Measurements from ENCODE around the gene GPM6B. TPM values are rescaled to one million over a fixed set of nuclear protein-coding genes. Genes with fewer than 3 reads are reported as not detected.

Gene GPM6B, protein sequence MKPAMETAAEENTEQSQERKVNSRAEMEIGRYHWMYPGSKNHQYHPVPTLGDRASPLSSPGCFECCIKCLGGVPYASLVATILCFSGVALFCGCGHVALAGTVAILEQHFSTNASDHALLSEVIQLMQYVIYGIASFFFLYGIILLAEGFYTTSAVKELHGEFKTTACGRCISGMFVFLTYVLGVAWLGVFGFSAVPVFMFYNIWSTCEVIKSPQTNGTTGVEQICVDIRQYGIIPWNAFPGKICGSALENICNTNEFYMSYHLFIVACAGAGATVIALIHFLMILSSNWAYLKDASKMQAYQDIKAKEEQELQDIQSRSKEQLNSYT
- not detected in 2 replicates for total RNA-seq

DNA sequence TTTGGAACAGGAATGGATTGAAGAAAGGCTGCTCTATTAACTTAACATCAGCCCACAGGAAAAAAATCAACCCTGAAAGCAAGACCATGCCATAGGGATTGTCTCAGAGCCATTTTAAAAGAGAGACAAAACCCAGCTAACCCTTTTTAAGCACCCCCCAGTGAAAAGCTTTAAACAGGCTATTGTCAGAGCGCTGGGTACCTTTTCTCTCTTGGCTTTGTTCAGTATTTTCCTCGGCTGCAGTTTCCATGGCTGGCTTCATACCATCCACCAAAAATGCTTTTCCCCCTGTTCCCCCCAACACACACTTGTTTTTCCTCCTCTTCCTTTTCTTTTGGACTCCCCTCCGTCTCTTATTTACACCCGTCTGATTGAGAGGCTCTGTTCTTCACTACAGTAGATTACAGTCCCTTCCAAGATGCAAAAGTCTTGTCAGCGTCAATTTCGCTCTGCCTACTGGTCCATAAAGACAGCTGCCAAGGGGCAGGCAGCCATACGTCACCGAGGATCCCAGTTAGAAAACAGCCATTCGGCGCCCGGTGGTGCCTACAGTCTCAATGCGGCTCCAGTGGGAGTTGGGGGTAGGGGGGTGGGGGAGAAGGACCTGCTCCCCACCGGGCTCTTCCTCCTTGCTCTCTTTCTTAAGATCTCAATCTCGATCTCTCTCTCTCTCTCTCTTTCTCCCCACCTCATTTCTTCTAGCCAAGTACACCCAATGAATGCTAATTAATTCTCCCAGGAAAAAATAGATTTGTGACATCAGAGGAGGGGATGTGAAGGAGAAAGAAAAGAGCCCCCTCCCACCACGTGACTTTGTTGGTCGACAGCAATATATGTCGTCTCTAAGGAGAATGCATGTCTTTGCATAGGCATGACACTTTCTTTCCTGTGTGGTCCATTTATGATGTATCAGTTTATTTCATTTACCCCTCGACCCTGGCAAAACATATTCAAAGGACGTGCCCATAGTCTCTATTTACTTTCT is at the start of gene GPM6B:
Gene GPM6B (minus strand): TSS at position 451 of the 985 bp plus-strand sequence. CDS start 189 bp downstream, at position 262.
- no peaks in the 10 kb centered on the region for H3K4me1 Mint-ChIP-seq (ENCODE audit: low read depth)
- H3K9me3 Mint-ChIP-seq: no peaks in the 10 kb centered on the region
- H3K4me3 Mint-ChIP-seq: no peak within 1 kb of the TSS
- DNase-seq (ENCODE audit: low spot score): no peak
- peaks cover 10% of the 10 kb centered on the region for H3K27me3 Mint-ChIP-seq (ENCODE audit: insufficient read depth)
- no peaks in the 10 kb centered on the region for H3K36me3 Mint-ChIP-seq (ENCODE audit: low read depth)
- intact Hi-C loops (cut with micrococcal nuclease): no loop called here
- H3K27ac Mint-ChIP-seq: no peak within 1 kb of the TSS

DNA sequence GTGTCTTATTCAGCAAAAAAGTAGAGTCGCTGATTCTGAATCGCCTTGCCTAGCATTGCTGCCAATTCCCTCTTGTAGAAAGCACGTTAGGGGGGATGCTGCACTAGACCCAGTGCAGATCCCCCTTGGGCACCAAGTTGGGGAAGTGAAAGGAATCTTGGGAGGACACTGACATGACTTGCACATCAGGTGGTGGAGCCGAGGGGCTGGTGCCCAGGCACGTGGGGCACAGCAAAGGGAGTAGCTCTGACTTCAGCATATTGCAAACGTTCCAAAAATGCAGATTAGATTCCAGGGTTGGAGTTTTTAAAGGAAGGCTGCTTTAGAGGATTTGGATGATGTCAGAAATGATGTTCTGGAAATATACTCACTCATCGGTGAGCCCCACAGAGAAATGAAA is 47.4 kb upstream of the GPM6B start:
- Mint-ChIP-seq H3K27me3 (ENCODE audit: insufficient read depth) (peaks cover 4% of the 10 kb centered on the region), H3K4me1 (ENCODE audit: low read depth) (no peaks in the 10 kb centered on the region), H3K4me3 (no peak overlapping the region), H3K36me3 (ENCODE audit: low read depth) (no peaks in the 10 kb centered on the region), H3K9me3 (no peaks in the 10 kb centered on the region), H3K27ac (no peak overlapping the region)
- no peak for DNase-seq (ENCODE audit: low spot score)
- intact Hi-C loops (cut with micrococcal nuclease): no loop called here

DNA sequence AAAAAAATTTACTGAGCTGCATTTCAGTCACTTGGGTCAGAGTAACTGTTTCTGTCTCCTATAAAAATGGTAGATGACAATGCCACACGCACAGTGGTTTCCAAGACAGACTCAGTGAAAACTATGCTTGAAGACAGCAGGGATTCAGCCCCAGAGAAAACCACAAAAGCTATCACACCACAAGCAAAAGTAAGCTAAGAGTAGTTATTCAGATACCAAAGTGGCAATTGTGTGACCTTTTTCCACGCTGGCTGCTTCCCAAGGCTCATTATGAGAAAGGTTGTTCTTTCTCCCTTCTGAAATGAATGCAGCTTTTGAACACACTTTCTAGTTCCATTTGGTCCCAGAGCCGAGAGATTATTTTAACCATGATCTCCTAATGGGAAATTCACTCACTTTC is 46.4 kb upstream of the GPM6B start:
- H3K36me3 Mint-ChIP-seq (ENCODE audit: low read depth): no peaks in the 10 kb centered on the region
- peaks cover 6% of the 10 kb centered on the region for H3K27me3 Mint-ChIP-seq (ENCODE audit: insufficient read depth)
- no peaks in the 10 kb centered on the region for H3K9me3 Mint-ChIP-seq
- no peaks in the 10 kb centered on the region for H3K4me1 Mint-ChIP-seq (ENCODE audit: low read depth)
- H3K27ac Mint-ChIP-seq: no peak overlapping the region
- no peak overlapping the region for H3K4me3 Mint-ChIP-seq
- intact Hi-C loops (cut with micrococcal nuclease): no loop called here
- no peak for DNase-seq (ENCODE audit: low spot score)

DNA sequence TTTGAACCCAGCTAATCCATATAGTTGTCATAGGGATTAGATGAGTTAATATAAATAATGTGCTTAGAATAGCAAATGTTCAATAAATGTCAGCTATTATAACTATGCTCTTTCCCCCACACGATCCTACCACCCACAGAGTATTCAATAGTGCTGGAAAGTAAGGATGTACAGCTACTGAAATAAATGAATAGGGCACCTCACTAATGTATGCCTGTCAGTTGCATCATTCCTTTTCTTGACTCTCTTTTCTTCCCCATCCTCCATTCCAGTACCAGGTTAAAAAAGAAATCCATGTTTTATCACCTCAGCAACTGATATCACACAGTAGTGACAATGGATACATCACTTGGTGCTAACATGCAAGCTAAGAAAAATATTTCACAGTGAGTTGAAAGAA is 42.8 kb upstream of the GPM6B start:
- intact Hi-C loops (cut with micrococcal nuclease): no loop called here
- H3K36me3 Mint-ChIP-seq (ENCODE audit: low read depth): no peaks in the 10 kb centered on the region
- no peak for DNase-seq (ENCODE audit: low spot score)
- H3K27me3 Mint-ChIP-seq (ENCODE audit: insufficient read depth): peaks cover 11% of the 10 kb centered on the region
- no peaks in the 10 kb centered on the region for H3K4me1 Mint-ChIP-seq (ENCODE audit: low read depth)
- no peak overlapping the region for H3K4me3 Mint-ChIP-seq
- H3K9me3 Mint-ChIP-seq: no peaks in the 10 kb centered on the region
- no peak overlapping the region for H3K27ac Mint-ChIP-seq

DNA sequence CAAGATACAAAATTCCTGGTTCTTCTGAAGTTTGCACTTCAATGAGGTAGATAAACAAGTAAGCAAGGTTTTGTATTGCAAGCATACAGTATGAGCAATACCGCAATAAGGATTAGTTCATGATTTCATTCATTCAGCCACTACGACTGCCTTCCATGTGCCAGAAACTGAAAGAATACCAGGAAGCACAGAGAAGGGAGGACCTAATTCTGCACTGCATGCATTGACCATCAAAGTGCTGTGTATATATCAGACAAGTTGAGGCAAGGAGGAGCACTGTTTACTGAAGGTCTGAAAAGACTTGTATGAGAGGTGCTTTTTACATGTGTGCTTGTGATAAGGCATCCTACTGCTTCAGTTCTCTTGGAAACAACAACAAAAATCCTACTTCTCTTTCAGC is 40.9 kb upstream of the GPM6B start:
- no peak for DNase-seq (ENCODE audit: low spot score)
- intact Hi-C loops (cut with micrococcal nuclease): no loop called here
- H3K27me3 Mint-ChIP-seq (ENCODE audit: insufficient read depth): peaks cover 9% of the 10 kb centered on the region
- H3K4me3 Mint-ChIP-seq: no peak overlapping the region
- no peak overlapping the region for H3K27ac Mint-ChIP-seq
- no peaks in the 10 kb centered on the region for H3K4me1 Mint-ChIP-seq (ENCODE audit: low read depth)
- H3K9me3 Mint-ChIP-seq: no peaks in the 10 kb centered on the region
- H3K36me3 Mint-ChIP-seq (ENCODE audit: low read depth): no peaks in the 10 kb centered on the region

DNA sequence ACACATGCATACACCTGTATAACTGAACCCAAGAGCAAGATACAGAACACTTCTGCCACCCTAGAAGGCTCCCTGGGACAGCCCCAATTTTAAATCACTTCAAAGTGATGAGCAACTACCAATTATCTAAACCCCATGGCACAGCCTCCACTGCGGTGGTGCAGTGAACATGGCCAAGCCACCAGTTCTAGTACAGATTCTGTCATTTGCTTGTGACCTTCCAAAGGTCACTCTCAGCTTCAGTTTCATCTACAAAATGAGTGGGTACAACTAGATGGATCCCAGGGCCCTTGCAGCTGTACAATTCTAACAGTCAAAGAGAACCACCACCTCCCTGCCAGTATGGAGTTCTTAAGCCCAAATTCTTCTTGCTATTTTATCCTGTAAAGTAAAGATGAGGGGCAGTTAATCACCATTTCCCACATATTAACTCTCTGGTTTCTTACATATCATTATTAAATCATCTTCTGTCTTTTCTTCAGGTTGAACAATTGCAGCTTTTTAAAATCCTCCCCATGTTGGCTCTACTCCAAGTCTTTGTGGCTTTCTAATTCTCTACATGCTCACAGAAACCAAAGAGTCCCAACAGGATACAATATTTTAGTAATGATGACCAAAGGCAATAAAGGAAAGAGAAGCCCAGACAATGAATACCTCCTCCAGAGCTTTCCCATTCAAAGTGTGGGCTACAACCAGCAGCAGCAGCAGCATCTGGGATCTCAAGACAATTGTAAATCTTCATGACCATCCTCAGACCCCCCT is 39.0 kb upstream of the GPM6B start:
- intact Hi-C loops (cut with micrococcal nuclease): no loop called here
- DNase-seq (ENCODE audit: low spot score): no peak
- Mint-ChIP-seq H3K36me3 (ENCODE audit: low read depth) (no peaks in the 10 kb centered on the region), H3K27me3 (ENCODE audit: insufficient read depth) (peaks cover 9% of the 10 kb centered on the region), H3K4me3 (no peak overlapping the region), H3K9me3 (no peaks in the 10 kb centered on the region), H3K27ac (no peak overlapping the region), H3K4me1 (ENCODE audit: low read depth) (no peaks in the 10 kb centered on the region)

DNA sequence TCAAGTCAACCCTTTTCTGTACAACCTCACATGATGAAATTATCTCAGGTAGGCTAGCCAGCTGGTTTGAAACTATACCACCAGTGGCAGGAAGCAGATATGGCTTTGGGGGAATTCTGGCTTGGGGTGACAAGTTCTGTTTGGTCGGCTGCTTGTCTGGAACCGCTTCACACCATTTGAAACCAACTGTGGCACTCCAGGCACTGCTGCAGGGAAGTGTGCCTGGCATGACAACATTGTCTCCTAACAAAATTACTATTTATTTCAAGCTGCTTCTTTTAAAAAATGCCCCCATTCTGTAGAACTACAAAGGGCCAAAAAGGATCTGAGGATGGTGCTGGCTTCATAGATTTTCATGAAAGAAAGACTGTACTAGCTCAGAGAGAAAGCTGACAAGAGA is 37.1 kb upstream of the GPM6B start:
- Mint-ChIP-seq H3K4me1 (ENCODE audit: low read depth) (no peaks in the 10 kb centered on the region), H3K9me3 (no peaks in the 10 kb centered on the region), H3K27ac (no peak overlapping the region), H3K27me3 (ENCODE audit: insufficient read depth) (peaks cover 7% of the 10 kb centered on the region), H3K4me3 (no peak overlapping the region), H3K36me3 (ENCODE audit: low read depth) (no peaks in the 10 kb centered on the region)
- intact Hi-C loops (cut with micrococcal nuclease): no loop called here
- DNase-seq (ENCODE audit: low spot score): no peak

DNA sequence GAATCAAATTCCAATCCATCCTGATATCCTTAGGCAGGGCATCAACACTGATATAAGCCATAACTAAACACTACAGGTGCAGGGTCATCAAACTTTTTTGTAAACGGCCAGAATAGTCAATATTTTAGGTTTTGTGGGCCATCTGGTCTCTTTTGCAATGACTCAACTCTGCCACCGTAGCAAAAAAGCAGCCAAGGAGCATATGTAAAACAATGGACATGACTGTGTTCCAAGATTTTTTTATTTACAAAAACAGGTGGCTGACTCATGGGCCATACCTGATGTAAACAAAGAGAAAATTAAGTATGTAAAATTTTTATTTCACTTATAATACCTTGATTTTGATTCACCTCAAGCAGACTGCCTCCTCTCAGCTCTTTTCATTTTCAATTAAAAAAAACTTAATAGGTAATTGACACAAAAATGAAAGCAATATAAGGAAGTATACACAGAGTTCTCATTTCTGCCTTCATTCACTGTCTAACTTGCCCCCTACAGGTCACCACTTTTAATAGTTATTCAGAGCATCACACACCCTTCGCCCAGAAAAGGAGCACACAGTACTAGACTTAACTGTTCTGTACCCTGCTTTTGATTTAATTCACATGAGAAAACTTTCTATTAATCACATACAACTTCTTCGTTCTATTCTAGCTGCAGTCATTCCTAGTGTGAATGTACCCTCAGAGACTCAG is 35.3 kb upstream of the GPM6B start:
- Mint-ChIP-seq H3K27ac (no peak overlapping the region), H3K4me1 (ENCODE audit: low read depth) (no peaks in the 10 kb centered on the region), H3K9me3 (no peaks in the 10 kb centered on the region), H3K36me3 (ENCODE audit: low read depth) (no peaks in the 10 kb centered on the region), H3K27me3 (ENCODE audit: insufficient read depth) (peaks cover 4% of the 10 kb centered on the region), H3K4me3 (no peak overlapping the region)
- DNase-seq (ENCODE audit: low spot score): no peak
- intact Hi-C loops (cut with micrococcal nuclease): no loop called here

DNA sequence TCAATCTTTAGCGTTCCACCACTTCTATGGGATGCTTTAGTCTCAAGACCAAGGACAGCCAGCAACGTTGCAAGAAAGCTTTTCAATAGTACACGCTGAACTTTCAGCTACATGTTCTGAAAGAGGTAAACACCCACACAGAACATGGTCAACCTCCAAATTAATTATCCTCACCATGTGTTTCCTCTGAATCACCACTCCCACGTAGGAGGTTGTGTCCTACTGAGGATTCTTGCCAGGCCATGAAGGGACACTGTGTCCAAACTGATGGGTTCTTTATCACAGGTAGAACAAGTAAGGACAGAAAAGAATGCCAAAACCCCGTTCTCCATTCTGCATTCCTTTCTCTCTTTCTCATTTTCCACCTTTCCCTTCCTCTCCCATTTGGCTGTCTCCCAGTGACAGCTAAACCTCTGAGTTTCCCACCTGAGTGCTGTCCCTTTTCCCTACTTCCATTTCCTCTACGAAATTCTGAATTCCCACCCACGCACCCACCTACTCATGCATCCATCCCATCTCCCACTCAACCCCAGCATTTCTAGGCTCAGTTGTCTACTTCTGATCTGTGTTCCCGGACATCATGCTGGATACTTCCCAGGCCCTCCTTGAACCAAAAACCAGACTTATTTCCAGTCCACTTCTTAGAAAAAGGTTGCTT is 29.0 kb upstream of the GPM6B start:
- no peak for DNase-seq (ENCODE audit: low spot score)
- Mint-ChIP-seq H3K4me3 (no peak overlapping the region), H3K9me3 (no peaks in the 10 kb centered on the region), H3K27me3 (ENCODE audit: insufficient read depth) (peaks cover 6% of the 10 kb centered on the region), H3K4me1 (ENCODE audit: low read depth) (no peaks in the 10 kb centered on the region), H3K36me3 (ENCODE audit: low read depth) (no peaks in the 10 kb centered on the region), H3K27ac (no peak overlapping the region)
- intact Hi-C loops (cut with micrococcal nuclease): no loop called here

DNA sequence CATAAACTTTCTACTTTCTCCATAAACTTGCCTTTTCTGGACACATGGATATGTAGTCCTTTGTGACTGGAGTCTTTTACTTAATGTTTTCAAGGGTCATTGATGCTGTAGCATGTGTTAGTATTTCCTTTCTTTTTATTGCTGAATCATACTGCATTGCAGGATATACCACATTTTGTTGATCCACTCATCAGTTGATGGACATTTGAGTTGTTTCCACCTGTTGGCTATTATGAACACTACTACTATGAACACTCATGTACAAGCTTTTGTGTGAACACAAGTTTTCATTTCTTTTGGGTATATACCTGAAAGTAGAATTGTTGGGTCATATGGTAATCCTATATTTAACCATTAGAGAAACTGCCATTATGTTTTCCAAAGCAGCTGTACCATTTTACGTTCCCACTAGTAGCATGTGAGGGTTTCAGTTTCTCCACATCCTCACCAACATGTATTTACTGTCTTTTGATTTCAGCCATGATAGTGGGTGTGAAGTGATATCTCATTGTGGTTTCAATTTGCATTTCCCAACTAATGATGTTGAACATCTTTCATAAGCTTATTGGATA is 26.3 kb upstream of the GPM6B start:
- no peak for DNase-seq (ENCODE audit: low spot score)
- H3K36me3 Mint-ChIP-seq (ENCODE audit: low read depth): no peaks in the 10 kb centered on the region
- H3K4me3 Mint-ChIP-seq: no peak overlapping the region
- no peaks in the 10 kb centered on the region for H3K4me1 Mint-ChIP-seq (ENCODE audit: low read depth)
- no peaks in the 10 kb centered on the region for H3K9me3 Mint-ChIP-seq
- H3K27ac Mint-ChIP-seq: no peak overlapping the region
- H3K27me3 Mint-ChIP-seq (ENCODE audit: insufficient read depth): peaks cover 7% of the 10 kb centered on the region
- intact Hi-C loops (cut with micrococcal nuclease): no loop called here

DNA sequence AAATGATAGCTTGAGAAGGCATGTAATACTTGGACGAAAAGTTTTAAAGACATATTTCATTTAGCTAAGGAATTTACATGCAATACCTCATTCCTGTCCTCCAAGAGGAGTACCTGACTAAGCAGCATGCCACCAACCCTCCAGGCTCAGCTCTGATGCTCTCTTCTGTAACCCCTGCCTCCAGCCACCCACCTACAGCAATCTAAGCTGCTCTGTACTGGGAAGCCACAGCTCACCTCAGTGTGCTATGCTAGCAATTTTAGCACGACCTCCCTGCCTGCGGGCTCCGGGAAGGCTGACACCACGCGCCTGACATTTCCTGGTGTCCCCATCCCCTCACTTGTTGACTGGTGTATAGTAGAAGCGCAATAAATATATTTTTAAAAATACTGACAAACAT is 23.2 kb upstream of the GPM6B start:
- H3K4me3 Mint-ChIP-seq: no peak overlapping the region
- peaks cover 3% of the 10 kb centered on the region for H3K27me3 Mint-ChIP-seq (ENCODE audit: insufficient read depth)
- DNase-seq (ENCODE audit: low spot score): no peak
- H3K27ac Mint-ChIP-seq: no peak overlapping the region
- H3K36me3 Mint-ChIP-seq (ENCODE audit: low read depth): no peaks in the 10 kb centered on the region
- H3K4me1 Mint-ChIP-seq (ENCODE audit: low read depth): no peaks in the 10 kb centered on the region
- intact Hi-C loops (cut with micrococcal nuclease): no loop called here
- no peaks in the 10 kb centered on the region for H3K9me3 Mint-ChIP-seq

DNA sequence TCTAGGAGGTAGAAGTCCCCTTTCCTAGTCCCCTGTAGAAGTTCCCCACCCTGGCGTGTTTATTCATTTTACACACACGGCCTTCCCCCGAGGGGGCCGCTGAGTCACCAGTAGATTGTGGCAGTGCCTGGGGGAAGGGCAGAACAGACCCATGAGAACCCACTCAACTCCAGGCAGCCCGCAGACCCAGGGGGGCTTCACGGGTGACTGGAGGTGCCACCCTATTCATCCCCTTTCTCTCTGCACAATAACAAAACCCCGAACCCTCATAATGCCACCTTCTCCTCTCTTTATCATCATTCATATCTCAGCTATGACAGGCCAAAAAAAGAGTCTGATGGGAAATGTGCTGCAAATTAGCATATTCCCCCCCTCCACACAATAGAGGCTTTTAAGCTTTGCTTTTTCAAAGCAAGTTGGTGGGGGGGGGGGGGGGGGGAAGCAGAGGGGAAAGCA is 20.4 kb upstream of the GPM6B start:
- no peaks in the 10 kb centered on the region for H3K4me1 Mint-ChIP-seq (ENCODE audit: low read depth)
- DNase-seq (ENCODE audit: low spot score): no peak
- H3K27me3 Mint-ChIP-seq (ENCODE audit: insufficient read depth): peaks cover 2% of the 10 kb centered on the region
- no peak overlapping the region for H3K4me3 Mint-ChIP-seq
- H3K36me3 Mint-ChIP-seq (ENCODE audit: low read depth): no peaks in the 10 kb centered on the region
- H3K27ac Mint-ChIP-seq: no peak overlapping the region
- no peaks in the 10 kb centered on the region for H3K9me3 Mint-ChIP-seq
- intact Hi-C loops (cut with micrococcal nuclease): no loop called here

Data from activated T-helper 1 cell treated with anti-CD3 and anti-CD28 coated beads, Interleukin-12 subunit alpha, Interleukin-12 subunit beta, Interleukin-2, Interleukin-4 antibody, amounts not matched to agents 30 ng/mL and 10 ng/mL and 1 ng/mL, durations not matched to agents 14 hours and 24 hours and 36 hours (primary cell).